HL-60 (cell line): ENCODE data around the gene LTA4H.

Experiments
- DNase-seq, 2 experiments: peaks; one replicate each; pipeline ENCODE4 v3.0.0-alpha.2; 2010 to 2020; ENCODE audit warnings: low read depth in 1 of 2, low spot score in 1 of 2
- H3K27ac ChIP-seq: fragments of 250-450 bp; sonication (Bioruptor Pico); replicated peaks from 2 replicates; pipeline ENCODE4 v1.5.1; 2020; ENCODE audit warnings: mild to moderate bottlenecking, moderate library complexity
- H3K27me3 ChIP-seq: fragments of 250-450 bp; sonication (Bioruptor Pico); 2 replicates; pipeline ENCODE4 v1.5.1; 2021; ENCODE audit warnings: mild to moderate bottlenecking, moderate library complexity; ENCODE audit not compliant: insufficient read depth, poor library complexity, severe bottlenecking
- H3K4me3 ChIP-seq: replicated peaks from 2 replicates; pipeline ENCODE4 v1.5.1; 2011; ENCODE audit warnings: mild to moderate bottlenecking, control low read depth, low read length; ENCODE audit not compliant: insufficient read depth
- GABPA ChIP-seq: IDR thresholded peaks from 2 replicates; pipeline ENCODE4 v1.6.1; 2012; ENCODE audit warnings: low read depth
- POLR2AphosphoS5 ChIP-seq: IDR thresholded peaks from 2 replicates; pipeline ENCODE4 v1.6.1; 2012; ENCODE audit warnings: low read depth
- REST ChIP-seq: IDR thresholded peaks from 2 replicates; pipeline ENCODE4 v1.6.1; 2012; ENCODE audit warnings: low read depth; ENCODE audit not compliant: insufficient replicate concordance
- SPI1 ChIP-seq: IDR thresholded peaks from 2 replicates; pipeline ENCODE4 v1.6.1; 2012; ENCODE audit warnings: low read depth, mild to moderate bottlenecking, borderline replicate concordance
- TF ChIP-seq, protein P1 (sequence below): IDR thresholded peaks from one replicate; pipeline ENCODE4 v1.5.1; 2011; ENCODE audit warnings: low read length, control low read depth, inconsistent platforms; ENCODE audit not compliant: insufficient read depth

The LTA4H gene

GRCh38 chr12:96064271-96064670 is 28.9 kb upstream of the LTA4H start:
- Histone ChIP-seq H3K4me3 (no peak overlapping the region), H3K27ac (no peak overlapping the region), H3K27me3 (no peaks in the 10 kb centered on the region)
- DNase-seq = no peak
- TF ChIP-seq GABPA (no peak), POLR2AphosphoS5 (no peak), SPI1 (no peak), REST (no peak)
- TF ChIP-seq, protein P1, sequence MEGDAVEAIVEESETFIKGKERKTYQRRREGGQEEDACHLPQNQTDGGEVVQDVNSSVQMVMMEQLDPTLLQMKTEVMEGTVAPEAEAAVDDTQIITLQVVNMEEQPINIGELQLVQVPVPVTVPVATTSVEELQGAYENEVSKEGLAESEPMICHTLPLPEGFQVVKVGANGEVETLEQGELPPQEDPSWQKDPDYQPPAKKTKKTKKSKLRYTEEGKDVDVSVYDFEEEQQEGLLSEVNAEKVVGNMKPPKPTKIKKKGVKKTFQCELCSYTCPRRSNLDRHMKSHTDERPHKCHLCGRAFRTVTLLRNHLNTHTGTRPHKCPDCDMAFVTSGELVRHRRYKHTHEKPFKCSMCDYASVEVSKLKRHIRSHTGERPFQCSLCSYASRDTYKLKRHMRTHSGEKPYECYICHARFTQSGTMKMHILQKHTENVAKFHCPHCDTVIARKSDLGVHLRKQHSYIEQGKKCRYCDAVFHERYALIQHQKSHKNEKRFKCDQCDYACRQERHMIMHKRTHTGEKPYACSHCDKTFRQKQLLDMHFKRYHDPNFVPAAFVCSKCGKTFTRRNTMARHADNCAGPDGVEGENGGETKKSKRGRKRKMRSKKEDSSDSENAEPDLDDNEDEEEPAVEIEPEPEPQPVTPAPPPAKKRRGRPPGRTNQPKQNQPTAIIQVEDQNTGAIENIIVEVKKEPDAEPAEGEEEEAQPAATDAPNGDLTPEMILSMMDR = no peak

DNA sequence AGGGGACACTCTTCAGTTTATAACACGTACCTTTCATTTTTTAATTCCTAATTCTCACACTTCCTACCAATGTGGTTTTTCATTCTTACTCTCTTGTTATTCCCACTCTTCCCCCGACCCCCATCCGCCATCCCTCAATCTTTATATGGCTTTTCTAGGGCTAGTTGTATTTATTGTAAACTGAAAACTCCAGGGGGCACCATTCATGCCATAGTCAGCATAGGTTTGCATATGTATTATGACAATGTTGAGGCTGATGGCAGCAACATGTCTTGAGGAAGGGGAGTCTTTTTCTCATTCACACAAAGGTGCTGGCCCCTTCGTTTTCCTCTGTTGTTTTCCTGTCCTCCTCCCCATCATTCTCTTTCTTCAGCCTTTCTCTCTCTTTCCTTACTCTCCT is 27.7 kb upstream of the LTA4H start:
- no peaks in the 10 kb centered on the region for H3K27me3 ChIP-seq
- no peak overlapping the region for H3K4me3 ChIP-seq
- TF ChIP-seq POLR2AphosphoS5 (no peak), REST (no peak), GABPA (no peak)
- TF ChIP-seq, protein P1 = no peak
- DNase-seq = no peak
- H3K27ac ChIP-seq = no peak overlapping the region

- peak; percentile 76 to 78 for DNase-seq
- Histone ChIP-seq H3K4me3 (no peak overlapping the region), H3K27ac (no peak overlapping the region), H3K27me3 (no peaks in the 10 kb centered on the region)
- TF ChIP-seq, protein P1 = peak; percentile 52
- TF ChIP-seq SPI1 (no peak; the same call in 1 of the 2 replicates), GABPA (no peak)
Measured at GRCh38 chr12:96061864-96062453, 26.6 kb upstream of the LTA4H start.

GRCh38 chr12:96061323-96061722 is 25.9 kb upstream of the LTA4H start:
- Histone ChIP-seq H3K4me3 (no peak overlapping the region), H3K27me3 (no peaks in the 10 kb centered on the region), H3K27ac (no peak overlapping the region)
- DNase-seq = no peak
- no peak for TF ChIP-seq GABPA
